Fibroblast of skin of left biceps (primary cell): ENCODE data around the gene CLDN10.
"Not testable (repeated sequence)": the region's sequence is repeated elsewhere in the genome, so short reads cannot be mapped to it uniquely, and the experiment has no call there.

ENCODE experiments used
- DNase-seq, 2 experiments: peaks; one replicate each; pipeline ENCODE4 v3.0.0-alpha.2; 2013; ENCODE audit warnings: low read depth in 2 of 2

Gene CLDN10, protein sequence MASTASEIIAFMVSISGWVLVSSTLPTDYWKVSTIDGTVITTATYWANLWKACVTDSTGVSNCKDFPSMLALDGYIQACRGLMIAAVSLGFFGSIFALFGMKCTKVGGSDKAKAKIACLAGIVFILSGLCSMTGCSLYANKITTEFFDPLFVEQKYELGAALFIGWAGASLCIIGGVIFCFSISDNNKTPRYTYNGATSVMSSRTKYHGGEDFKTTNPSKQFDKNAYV

DNA sequence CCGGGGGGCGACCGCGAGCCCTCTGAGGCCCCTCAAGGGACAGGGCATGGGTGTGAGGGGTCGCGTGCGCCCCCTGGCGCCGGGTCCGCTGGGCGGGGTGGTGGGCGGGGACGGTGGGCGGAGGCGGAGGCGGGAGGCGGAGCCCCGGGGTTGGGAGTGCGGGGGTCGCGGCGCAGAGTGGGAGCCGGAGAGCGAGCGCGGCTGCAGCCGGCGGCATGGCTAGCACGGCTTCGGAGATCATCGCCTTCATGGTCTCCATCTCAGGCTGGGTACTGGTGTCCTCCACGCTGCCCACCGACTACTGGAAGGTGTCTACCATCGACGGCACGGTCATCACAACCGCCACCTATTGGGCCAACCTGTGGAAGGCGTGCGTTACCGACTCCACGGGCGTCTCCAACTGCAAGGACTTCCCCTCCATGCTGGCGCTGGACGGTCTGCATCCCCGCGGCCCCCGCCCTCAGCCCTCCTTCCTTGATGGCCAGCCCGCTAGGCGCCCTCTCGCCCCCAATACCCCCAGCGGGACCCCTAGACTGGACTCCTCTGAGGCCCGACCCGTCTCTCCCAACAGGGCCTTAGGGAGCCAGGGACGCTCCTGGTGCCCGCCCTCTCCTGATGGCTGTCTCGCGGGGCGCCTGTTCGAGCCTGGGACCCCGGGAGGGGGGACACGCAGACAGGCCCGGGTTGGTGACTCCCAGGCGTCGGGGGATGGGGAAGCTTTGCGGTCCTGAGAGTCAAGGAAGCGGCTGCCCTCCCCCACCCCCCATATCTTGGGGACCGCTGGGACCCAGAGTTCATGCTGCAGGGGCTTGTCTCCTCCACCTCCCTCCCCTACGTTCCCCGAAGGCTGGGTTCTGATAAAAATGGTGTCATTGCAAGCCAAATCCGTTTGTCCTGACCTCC lies at the start of gene CLDN10:
TSS of gene CLDN10 (plus strand) at position 182 of the 903 bp plus-strand sequence. CDS start at position 216, 34 bp downstream.
- DNase-seq: no peak

DNA sequence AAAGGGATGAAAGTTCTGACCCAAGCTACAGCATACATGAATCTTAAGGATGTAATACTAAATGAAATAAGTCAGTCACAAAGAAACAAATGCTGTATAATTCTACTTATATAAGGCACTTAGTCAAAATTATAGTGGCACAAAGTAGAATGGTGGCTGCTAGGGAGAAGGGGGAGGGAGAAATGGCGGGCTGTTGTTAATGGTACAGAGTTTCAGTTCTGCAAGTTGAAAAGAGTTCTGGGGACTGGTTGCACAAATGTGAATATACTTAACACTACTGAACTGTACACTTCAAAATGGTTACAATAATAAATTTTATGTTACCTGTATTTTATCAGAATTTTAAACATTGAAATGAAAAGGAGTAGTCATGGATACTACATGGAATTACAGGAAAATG lies 48.9 kb upstream of the CLDN10 start:
- no peak for DNase-seq

DNA sequence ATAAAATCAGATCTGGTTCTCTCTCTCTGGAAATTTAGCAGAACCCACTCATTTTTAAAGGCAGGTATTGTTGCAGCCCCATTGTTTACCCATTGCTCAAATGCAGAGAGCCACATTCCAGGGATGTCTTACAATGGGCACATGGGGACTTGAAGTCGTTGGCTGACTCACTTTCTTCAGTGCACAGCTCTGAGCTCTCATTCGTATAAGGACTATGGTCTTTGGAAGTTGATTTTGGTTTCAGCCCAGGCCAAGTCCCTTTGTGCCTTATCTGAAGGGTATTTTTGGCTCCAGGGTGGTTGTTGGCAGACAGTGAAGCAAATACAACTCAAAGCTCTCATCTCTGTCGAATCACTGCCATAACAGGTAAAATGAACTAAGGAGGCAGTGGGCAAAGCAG lies 47.3 kb upstream of the CLDN10 start:
- no peak for DNase-seq

GRCh38 chr13:95505986-95506385 lies 46.5 kb upstream of the CLDN10 start:
- DNase-seq: no peak

DNA sequence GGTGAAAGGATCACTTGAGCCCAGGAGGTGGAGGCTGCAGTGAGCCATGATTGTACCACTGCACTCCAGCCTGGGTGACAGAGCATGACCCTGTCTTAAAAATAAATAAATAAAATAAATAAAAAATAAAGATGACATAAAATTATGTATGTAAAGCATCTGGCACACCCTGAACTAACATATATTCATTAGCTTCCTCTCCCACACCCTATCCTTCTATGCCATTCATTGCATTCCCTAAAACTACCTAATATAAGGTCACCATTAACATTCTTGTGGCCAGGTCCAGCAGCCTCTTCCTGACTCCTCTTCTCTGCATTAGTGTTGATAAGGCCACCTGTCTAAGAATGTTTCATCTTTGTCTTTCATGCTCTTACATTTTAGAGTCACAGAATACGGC lies 44.5 kb upstream of the CLDN10 start:
- no peak for DNase-seq

- DNase-seq: no peak
These were observed 43.5 kb upstream of the CLDN10 start for GRCh38 chr13:95508996-95509395.

DNA sequence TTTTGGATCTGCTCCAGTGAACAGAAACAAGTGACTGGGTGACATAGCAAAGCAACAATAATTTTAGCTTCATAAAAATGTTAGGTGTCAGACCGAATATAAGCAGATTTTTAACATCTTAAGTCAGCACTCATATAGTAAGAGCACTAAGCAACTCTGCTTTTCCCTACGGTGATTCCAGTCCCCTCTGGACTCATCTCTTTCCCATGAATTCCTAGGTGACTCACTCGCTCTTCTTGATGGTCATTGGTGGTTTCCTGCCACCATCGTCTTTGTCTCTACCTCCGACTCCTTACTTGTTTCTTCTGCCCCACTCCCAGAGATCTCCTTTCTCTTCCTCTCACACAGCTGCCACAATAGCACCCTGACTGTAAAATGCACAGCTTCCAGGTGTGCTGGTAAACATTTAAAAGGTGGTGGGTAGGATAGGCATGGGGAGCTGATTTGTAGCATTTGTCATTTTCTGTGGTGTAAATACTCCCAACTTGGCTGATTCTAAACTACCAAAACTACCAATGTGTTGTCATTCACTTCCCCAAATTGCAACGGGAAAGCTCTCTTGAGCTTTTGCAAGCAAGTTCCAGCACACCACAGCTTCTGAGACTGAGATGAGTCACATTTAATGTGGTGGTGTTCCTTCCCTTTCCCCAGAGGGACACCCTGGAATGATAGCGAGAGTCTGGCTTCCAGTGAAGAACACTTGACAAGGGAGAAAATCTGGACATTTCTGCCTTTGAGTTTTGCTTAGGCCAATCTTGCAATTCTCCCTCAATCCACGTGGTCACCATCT lies 42.8 kb upstream of the CLDN10 start:
- no peak for DNase-seq

DNA sequence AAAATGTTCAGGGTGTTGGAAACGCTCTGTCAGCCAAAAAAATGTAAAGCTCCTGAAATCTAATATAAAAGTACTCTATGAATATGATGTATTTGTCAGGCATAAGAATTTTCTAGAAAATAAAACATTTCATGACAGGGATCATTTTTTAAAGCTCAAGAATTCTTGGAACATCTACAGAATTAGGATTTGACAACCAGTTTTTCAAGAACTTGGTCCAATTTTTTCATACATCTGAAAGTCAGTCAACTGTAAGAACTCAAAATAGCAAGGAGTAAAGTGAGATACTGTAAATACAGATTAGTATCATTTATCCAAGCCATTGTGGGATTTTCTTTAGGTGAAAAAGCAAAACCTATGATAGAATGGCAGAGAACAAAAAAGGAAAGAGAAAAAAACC lies 41.6 kb upstream of the CLDN10 start:
- no peak for DNase-seq

DNA sequence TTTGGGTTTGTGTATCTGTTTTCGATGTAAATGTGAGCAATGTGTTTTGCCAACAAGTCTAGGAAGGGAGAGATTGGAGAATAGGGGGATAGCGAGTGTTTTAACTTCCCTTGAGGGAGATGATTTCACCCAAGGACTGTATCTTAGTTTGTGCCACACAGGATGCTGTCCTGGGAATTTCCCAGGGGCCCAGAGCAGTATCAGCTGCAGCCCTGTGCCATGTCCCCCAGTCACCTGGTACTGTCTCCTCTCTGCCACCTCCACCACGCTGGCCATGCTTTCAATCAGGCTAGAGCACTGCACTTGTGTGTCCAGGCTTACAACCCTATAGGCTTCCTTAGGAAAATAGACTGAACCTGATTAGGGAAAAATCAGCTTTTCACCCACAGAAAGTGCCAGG lies 40.1 kb upstream of the CLDN10 start:
- DNase-seq: no peak

DNA sequence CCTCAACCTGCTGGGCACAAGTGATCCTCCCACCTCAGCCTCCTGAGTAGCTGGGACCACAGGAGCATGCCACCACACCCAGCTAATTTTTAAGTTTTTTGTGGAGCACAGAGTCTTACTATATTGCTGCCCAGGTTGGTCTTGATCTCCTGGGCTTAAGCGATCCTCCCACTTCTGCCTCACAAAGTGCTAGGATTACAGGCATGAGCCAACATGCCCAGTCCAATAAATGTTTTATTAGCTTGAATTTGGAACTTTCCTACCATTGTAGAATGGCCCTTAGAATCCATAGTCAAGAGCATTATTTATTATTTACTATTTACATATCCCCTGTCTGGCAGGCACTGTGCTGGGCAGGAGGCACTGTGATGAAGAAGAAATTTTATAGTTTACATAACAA lies 39.6 kb upstream of the CLDN10 start:
- no peak for DNase-seq

GRCh38 chr13:95515606-95516005 lies 36.9 kb upstream of the CLDN10 start:
- not testable (repeated sequence) for DNase-seq

DNA sequence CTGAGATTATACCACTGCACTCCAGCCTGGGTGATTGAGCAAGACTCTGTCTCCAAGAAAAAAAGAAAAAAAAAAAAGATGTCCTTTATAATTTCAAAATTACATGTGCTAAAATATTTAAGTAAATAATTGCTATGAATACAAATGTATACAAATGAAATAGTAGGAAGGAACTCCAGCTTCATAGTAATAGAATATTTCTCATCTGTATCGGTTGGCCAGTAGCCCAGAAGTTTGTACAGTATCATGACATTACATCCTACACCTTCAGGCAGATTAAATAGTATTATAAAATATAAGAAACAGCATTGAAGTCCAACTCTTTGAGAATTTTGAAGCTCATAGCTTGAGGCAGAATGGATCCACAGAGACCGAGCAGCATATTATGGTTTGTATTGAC lies 36.5 kb upstream of the CLDN10 start:
- DNase-seq: no peak

DNA sequence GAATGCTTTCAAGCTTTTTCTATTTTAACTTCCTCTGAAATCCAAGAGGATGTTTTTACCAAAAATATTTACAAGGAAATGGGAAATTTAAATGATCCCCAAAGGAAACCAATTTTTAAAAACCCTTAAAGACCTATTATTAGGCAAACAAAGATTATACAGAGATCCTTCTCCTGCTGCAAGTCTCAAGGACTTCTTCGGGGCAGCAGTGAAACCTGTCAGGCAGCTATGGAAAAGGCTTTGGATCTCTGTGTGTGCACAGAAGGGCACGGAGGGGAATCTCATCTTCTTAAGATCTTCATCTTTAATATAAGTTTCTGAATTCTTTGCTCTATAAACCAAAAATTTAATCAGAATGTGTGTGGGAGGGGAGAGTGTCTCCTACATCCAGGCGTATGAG lies 36.0 kb upstream of the CLDN10 start:
- no peak for DNase-seq

GRCh38 chr13:95523598-95523997 lies 28.9 kb upstream of the CLDN10 start:
- no peak for DNase-seq

- DNase-seq: peak in 1 of 2 experiments; percentile 19
These were observed 28.1 kb upstream of the CLDN10 start for GRCh38 chr13:95524264-95524901.

GRCh38 chr13:95527955-95528354 lies 24.6 kb upstream of the CLDN10 start:
- no peak for DNase-seq

DNA sequence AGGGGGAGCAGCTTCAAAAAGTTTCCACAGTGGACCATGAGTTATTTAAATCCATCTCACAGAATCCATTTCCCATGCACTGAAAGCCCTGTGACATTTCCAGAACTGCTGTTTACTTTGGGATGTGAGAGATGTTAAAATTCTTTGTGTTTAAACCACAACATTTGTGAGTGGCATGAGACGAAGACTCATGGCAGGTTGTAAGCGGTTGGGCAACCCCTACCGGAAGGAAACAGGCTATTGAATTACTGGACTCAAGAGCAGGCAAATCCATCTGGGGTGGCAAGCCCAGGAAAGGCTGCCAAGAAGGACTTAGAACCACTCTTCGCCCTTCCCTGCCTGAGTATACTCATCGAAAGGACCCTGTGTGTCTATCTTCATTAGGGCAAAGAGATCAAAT lies 22.3 kb upstream of the CLDN10 start:
- DNase-seq: no peak

GRCh38 chr13:95533545-95534160 lies 18.9 kb upstream of the CLDN10 start:
- no peak for DNase-seq

GRCh38 chr13:95535243-95535642 lies 17.3 kb upstream of the CLDN10 start:
- peak; percentile 3 to 12 for DNase-seq

DNA sequence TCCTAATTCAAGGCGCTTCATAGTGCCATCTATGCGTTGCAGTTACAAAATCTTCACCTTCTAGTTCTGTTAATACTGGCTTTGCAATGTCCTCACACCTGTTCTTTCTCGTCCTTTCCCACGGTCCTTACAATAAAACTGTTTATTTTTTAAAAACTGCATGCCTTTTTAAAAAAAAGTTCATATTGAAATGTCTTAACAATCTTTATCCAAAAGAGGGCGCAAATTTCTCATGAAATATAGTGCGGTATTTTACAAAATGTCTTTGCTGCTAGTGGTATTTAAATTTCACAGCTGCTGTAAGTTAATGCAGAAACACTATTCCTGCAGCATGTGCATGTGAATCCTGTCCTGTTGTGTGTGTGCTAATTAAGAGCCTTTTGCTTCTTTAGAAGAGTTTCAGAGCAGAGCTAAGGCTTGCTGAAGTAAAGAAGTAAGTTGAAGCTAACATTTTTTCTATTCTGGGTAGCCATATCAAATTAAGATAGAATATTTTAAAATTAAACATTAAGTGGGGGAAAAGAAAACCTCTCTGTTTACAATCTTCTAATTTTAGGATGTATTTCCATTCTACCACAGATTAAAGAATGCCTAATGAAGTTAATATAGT lies 15.8 kb upstream of the CLDN10 start:
- peak; percentile 5 to 8 for DNase-seq

DNA sequence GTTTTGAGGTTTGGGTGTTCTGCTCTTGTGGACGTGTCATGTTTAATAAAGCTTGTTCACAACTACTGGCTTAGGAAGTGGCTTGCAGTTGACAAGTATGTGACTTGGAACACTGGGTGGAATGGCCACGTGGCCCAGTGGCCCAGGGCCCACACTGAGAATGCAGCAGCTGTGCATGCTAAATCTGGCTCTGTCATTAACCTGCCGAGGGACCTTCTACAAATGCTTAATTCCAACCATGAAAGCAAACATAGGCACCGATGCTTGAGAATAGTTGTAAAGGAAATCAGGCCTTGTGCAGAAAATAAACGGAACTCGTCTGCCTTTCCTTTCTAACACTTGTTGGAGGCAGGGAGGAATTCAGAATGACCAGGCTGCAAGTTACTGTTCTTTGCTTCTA lies 11.6 kb upstream of the CLDN10 start:
- DNase-seq: no peak
